ENCODE data around the gene SEBOX. TPM values are rescaled to one million over a fixed set of nuclear protein-coding genes. Genes with fewer than 3 reads are reported as not detected.

SEBOX gene
- total and polyA plus RNA-seq, 2 experiments from 2014 or later: not detected

GRCh38 chr17:28384281-28385036 is 19.5 kb upstream of the SEBOX start:
- no peak overlapping the region for H3K27ac Mint-ChIP-seq
- H3K36me3 Mint-ChIP-seq (ENCODE audit: low read depth): no peaks in the 10 kb centered on the region; the same call in none of the 3 replicates
- Histone ChIP-seq H3F3A (replicated peaks; ENCODE audit: low read depth) (0 out of 2 replicates have a peak, but pooled peaks cover 7% of the 10 kb centered on the region), H2AFZ (peak overlapping the region; percentile 96), H3K79me2 (replicated peaks; ENCODE audit: insufficient read depth) (no peaks in the 10 kb centered on the region), H3K4me3 (peak overlapping the region; percentile 90), H3K27ac (ENCODE audit: low read depth) (no peak overlapping the region), H3K4me1 (ENCODE audit: insufficient read depth) (peaks cover 11% of the 10 kb centered on the region; the same call in 1 of the 2 replicates), H3K9me2 (ENCODE audit: insufficient read depth) (no peaks in the 10 kb centered on the region), H3K36me3 (ENCODE audit: insufficient read depth) (no peaks in the 10 kb centered on the region), H3K27me3 (ENCODE audit: insufficient read depth) (peaks cover 71% of the 10 kb centered on the region), H3K4me2 (peak overlapping the region; percentile 95), H4K20me1 (replicated peaks; ENCODE audit: insufficient read depth) (no peaks in the 10 kb centered on the region)
- peak overlapping the region; percentile 87 for H3K4me3 Mint-ChIP-seq
- H3K27me3 Mint-ChIP-seq (ENCODE audit: insufficient read depth, low read depth, poor library complexity): peaks cover 66% of the 10 kb centered on the region
- peaks cover 11% of the 10 kb centered on the region for H3K4me1 Mint-ChIP-seq
- ATAC-seq: peak; percentile 49
- peak; percentile 66 for DNase-seq (ENCODE audit: low spot score)
- TF ChIP-seq REST (IDR thresholded peaks at IDR 0.05; ENCODE audit: unreplicated experiment) (no peak), JUNB (IDR thresholded peaks at IDR 0.05; ENCODE audit: unreplicated experiment) (no peak), ZNF331 (CRISPR knock-in tag; IDR thresholded peaks at IDR 0.05; ENCODE audit: low read depth) (no peak), ETS1 (IDR thresholded peaks at IDR 0.05) (no peak), CREB1 (CRISPR knock-in tag; IDR thresholded peaks at IDR 0.05; ENCODE audit: low read depth) (peak; percentile 9; the same call in 1 of the 2 replicates), CTCF (conservative IDR thresholded peaks at IDR 0.05; ENCODE audit: low read depth in 2 of 2) (no peak)
- no peaks in the 10 kb centered on the region; the same call in 2 of the 3 replicates for H3K9me3 Mint-ChIP-seq
